Measurements from ENCODE around the gene ADGRL1. TPM values are rescaled to one million over a fixed set of nuclear protein-coding genes. Genes with fewer than 3 reads are reported as not detected.

The ADGRL1 gene
- total and polyA plus RNA-seq, 9 of the 15 experiments (the other 6 are each of a cell fraction or from before 2014, with no cell fraction given) = 0.14 to 37.0 (median 8.6) TPM

DNA sequence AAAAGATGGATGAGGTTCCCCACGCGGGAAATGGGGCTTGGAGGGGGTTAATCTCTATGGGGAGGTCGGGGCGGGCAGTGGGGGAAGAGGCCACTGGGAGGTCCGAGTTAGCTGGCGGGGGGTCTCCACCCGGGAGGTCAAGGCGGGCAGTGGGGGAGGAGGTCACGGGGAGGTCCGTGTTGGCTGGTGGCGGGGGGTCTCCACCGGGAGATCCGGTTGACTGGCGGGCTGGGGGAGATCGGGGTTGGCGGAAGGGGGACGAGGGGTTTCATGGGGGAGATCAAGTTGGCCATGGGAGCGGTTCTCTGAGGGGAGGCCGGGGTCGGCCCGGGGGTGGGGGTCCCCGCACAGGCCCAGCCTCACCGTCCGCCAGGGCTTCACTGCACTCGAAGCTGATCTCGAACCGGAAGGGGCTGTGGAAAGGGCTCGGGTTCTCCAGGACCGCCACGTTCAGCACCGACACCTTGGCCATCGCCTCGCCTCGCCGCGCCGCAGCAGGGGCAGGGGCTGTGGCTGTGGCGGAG lies 69.9 kb downstream of the ADGRL1 start (continued):
- TF ChIP-seq, protein P1, sequence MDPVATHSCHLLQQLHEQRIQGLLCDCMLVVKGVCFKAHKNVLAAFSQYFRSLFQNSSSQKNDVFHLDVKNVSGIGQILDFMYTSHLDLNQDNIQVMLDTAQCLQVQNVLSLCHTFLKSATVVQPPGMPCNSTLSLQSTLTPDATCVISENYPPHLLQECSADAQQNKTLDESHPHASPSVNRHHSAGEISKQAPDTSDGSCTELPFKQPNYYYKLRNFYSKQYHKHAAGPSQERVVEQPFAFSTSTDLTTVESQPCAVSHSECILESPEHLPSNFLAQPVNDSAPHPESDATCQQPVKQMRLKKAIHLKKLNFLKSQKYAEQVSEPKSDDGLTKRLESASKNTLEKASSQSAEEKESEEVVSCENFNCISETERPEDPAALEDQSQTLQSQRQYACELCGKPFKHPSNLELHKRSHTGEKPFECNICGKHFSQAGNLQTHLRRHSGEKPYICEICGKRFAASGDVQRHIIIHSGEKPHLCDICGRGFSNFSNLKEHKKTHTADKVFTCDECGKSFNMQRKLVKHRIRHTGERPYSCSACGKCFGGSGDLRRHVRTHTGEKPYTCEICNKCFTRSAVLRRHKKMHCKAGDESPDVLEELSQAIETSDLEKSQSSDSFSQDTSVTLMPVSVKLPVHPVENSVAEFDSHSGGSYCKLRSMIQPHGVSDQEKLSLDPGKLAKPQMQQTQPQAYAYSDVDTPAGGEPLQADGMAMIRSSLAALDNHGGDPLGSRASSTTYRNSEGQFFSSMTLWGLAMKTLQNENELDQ (CRISPR knock-in tag; IDR thresholded peaks at IDR 0.05; ENCODE audit: borderline replicate concordance) = 0 out of 2 replicates have a peak, but pooled peaks have one; percentile 34
- TF ChIP-seq NFE2 (IDR thresholded peaks at IDR 0.05; ENCODE audit: low read depth) = no peak
- TF ChIP-seq CHD1 (IDR thresholded peaks at IDR 0.05; ENCODE audit: low read length) = peak; percentile 70
- no peak; the same call in 1 of the 2 replicates for TF ChIP-seq SIN3B (IDR thresholded peaks at IDR 0.05; ENCODE audit: low read depth)
- peak; percentile 72; the same call in 1 of the 2 replicates for TF ChIP-seq NR2C2 (CRISPR knock-in tag; IDR thresholded peaks at IDR 0.05)
- TF ChIP-seq NR2C2 (tag; IDR thresholded peaks at IDR 0.05) = no peak
- peak; percentile 99 for TF ChIP-seq POLR2G (IDR thresholded peaks at IDR 0.05; ENCODE audit: low read depth, low read length)
- 0 out of 2 replicates have a peak, but pooled peaks have one; percentile 29 for TF ChIP-seq KAT7 (CRISPR knock-in tag; IDR thresholded peaks at IDR 0.05; ENCODE audit: borderline replicate concordance)
- 0 out of 2 replicates have a peak, but pooled peaks have one; percentile 5 for TF ChIP-seq NFIC (IDR thresholded peaks at IDR 0.05)
- TF ChIP-seq ZNF589 (CRISPR knock-in tag; IDR thresholded peaks at IDR 0.05; ENCODE audit: low read depth) = 0 out of 2 replicates have a peak, but pooled peaks have one; percentile 15
- TF ChIP-seq, protein P2, sequence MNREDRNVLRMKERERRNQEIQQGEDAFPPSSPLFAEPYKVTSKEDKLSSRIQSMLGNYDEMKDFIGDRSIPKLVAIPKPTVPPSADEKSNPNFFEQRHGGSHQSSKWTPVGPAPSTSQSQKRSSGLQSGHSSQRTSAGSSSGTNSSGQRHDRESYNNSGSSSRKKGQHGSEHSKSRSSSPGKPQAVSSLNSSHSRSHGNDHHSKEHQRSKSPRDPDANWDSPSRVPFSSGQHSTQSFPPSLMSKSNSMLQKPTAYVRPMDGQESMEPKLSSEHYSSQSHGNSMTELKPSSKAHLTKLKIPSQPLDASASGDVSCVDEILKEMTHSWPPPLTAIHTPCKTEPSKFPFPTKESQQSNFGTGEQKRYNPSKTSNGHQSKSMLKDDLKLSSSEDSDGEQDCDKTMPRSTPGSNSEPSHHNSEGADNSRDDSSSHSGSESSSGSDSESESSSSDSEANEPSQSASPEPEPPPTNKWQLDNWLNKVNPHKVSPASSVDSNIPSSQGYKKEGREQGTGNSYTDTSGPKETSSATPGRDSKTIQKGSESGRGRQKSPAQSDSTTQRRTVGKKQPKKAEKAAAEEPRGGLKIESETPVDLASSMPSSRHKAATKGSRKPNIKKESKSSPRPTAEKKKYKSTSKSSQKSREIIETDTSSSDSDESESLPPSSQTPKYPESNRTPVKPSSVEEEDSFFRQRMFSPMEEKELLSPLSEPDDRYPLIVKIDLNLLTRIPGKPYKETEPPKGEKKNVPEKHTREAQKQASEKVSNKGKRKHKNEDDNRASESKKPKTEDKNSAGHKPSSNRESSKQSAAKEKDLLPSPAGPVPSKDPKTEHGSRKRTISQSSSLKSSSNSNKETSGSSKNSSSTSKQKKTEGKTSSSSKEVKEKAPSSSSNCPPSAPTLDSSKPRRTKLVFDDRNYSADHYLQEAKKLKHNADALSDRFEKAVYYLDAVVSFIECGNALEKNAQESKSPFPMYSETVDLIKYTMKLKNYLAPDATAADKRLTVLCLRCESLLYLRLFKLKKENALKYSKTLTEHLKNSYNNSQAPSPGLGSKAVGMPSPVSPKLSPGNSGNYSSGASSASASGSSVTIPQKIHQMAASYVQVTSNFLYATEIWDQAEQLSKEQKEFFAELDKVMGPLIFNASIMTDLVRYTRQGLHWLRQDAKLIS (CRISPR knock-in tag; IDR thresholded peaks at IDR 0.05) = 0 out of 2 replicates have a peak, but pooled peaks have one; percentile 66
- no peak for TF ChIP-seq KLF16 (IDR thresholded peaks at IDR 0.05)
- TF ChIP-seq RBBP5 (IDR thresholded peaks at IDR 0.05; ENCODE audit: borderline replicate concordance, insufficient read depth, low read length, poor library complexity, severe bottlenecking) = peak; percentile 59
- TF ChIP-seq KLF13 (tag; IDR thresholded peaks at IDR 0.05; ENCODE audit: borderline replicate concordance, low read depth) = 0 out of 2 replicates have a peak, but pooled peaks have one; percentile 40
- no peak for TF ChIP-seq HDAC2 (IDR thresholded peaks at IDR 0.05)
- no peak for TF ChIP-seq ESRRA (IDR thresholded peaks at IDR 0.05; ENCODE audit: borderline replicate concordance, low read depth)
- TF ChIP-seq, protein P3, sequence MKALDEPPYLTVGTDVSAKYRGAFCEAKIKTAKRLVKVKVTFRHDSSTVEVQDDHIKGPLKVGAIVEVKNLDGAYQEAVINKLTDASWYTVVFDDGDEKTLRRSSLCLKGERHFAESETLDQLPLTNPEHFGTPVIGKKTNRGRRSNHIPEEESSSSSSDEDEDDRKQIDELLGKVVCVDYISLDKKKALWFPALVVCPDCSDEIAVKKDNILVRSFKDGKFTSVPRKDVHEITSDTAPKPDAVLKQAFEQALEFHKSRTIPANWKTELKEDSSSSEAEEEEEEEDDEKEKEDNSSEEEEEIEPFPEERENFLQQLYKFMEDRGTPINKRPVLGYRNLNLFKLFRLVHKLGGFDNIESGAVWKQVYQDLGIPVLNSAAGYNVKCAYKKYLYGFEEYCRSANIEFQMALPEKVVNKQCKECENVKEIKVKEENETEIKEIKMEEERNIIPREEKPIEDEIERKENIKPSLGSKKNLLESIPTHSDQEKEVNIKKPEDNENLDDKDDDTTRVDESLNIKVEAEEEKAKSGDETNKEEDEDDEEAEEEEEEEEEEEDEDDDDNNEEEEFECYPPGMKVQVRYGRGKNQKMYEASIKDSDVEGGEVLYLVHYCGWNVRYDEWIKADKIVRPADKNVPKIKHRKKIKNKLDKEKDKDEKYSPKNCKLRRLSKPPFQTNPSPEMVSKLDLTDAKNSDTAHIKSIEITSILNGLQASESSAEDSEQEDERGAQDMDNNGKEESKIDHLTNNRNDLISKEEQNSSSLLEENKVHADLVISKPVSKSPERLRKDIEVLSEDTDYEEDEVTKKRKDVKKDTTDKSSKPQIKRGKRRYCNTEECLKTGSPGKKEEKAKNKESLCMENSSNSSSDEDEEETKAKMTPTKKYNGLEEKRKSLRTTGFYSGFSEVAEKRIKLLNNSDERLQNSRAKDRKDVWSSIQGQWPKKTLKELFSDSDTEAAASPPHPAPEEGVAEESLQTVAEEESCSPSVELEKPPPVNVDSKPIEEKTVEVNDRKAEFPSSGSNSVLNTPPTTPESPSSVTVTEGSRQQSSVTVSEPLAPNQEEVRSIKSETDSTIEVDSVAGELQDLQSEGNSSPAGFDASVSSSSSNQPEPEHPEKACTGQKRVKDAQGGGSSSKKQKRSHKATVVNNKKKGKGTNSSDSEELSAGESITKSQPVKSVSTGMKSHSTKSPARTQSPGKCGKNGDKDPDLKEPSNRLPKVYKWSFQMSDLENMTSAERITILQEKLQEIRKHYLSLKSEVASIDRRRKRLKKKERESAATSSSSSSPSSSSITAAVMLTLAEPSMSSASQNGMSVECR (CRISPR knock-in tag; IDR thresholded peaks at IDR 0.05) = peak; percentile 73; the same call in 1 of the 2 replicates
